KMS-11 (cell line): ENCODE results near the gene SIRPA.

Experiments
- H2AFZ ChIP-seq: fragments of 200-600 bp; sonication (generic); 2 replicates; pipeline ENCODE4 v1.6.1; 2016; ENCODE audit warnings: antibody characterized with exemption, mixed run types, low read depth
- H3K27ac ChIP-seq: fragments of 200-600 bp; sonication (generic); 2 replicates; pipeline ENCODE4 v1.6.1; 2016; ENCODE audit warnings: mild to moderate bottlenecking, mixed run types
- H3K27me3 ChIP-seq: fragments of 200-600 bp; sonication (generic); 2 replicates; pipeline ENCODE4 v1.6.1; 2017; ENCODE audit warnings: mild to moderate bottlenecking, low read depth, mixed run types, moderate library complexity; ENCODE audit not compliant: insufficient read depth
- H3K36me3 ChIP-seq: fragments of 200-600 bp; sonication (generic); 2 replicates; pipeline ENCODE4 v1.6.1; 2017; ENCODE audit warnings: mild to moderate bottlenecking, mixed run types; ENCODE audit not compliant: insufficient read depth
- H3K4me1 ChIP-seq: fragments of 200-600 bp; sonication (generic); 2 replicates; pipeline ENCODE4 v1.6.1; 2016; ENCODE audit warnings: mild to moderate bottlenecking, low read depth, mixed run types; ENCODE audit not compliant: poor library complexity, severe bottlenecking
- H3K4me2 ChIP-seq: fragments of 200-600 bp; sonication (generic); 2 replicates; pipeline ENCODE4 v1.7.0; 2016; ENCODE audit warnings: mild to moderate bottlenecking, mixed run types
- H3K4me3 ChIP-seq: fragments of 200-600 bp; sonication (generic); IDR thresholded peaks from 2 replicates; pipeline ENCODE4 v1.6.1; 2017; ENCODE audit warnings: low read depth, low read length, mixed read lengths; ENCODE audit not compliant: insufficient read depth
- H3K79me2 ChIP-seq: fragments of 200-600 bp; sonication (generic); 2 replicates; pipeline ENCODE4 v1.6.1; 2016; ENCODE audit warnings: low read depth, mixed run types; ENCODE audit not compliant: insufficient read depth
- H3K9ac ChIP-seq: fragments of 200-600 bp; sonication (generic); 2 replicates; pipeline ENCODE4 v1.6.1; 2016; ENCODE audit warnings: mild to moderate bottlenecking, mixed run types
- H4K20me1 ChIP-seq: fragments of 200-600 bp; sonication (generic); 2 replicates; pipeline ENCODE4 v1.6.1; 2016; ENCODE audit warnings: mild to moderate bottlenecking, mixed run types; ENCODE audit not compliant: insufficient read depth
- CTCF ChIP-seq: fragments of 200-600 bp; sonication (generic); conservative IDR thresholded peaks from 2 replicates; pipeline ENCODE4 v1.6.1; 2017; ENCODE audit warnings: low read depth, mild to moderate bottlenecking, antibody characterized with exemption, low read length, moderate library complexity, mixed read lengths

The SIRPA gene

GRCh38 chr20:1868856-1869255 is 26.4 kb upstream of the SIRPA start:
- Histone ChIP-seq H3K27me3 (no peaks in the 10 kb centered on the region), H3K4me2 (no peak overlapping the region), H3K4me1 (no peaks in the 10 kb centered on the region), H2AFZ (no peak overlapping the region), H4K20me1 (no peaks in the 10 kb centered on the region), H3K9ac (no peak overlapping the region), H3K36me3 (no peaks in the 10 kb centered on the region), H3K79me2 (no peaks in the 10 kb centered on the region), H3K27ac (no peak overlapping the region), H3K4me3 (no peak overlapping the region)
- no peak for TF ChIP-seq CTCF

- no peaks in the 10 kb centered on the region for H3K27me3 ChIP-seq
- no peak overlapping the region for H3K9ac ChIP-seq
- H3K4me1 ChIP-seq, result no peaks in the 10 kb centered on the region
- H3K27ac ChIP-seq, result no peak overlapping the region
- TF ChIP-seq CTCF, result no peak
- no peaks in the 10 kb centered on the region for H3K36me3 ChIP-seq
- H3K4me2 ChIP-seq, result no peak overlapping the region
- H2AFZ ChIP-seq, result no peak overlapping the region
- H3K4me3 ChIP-seq, result no peak overlapping the region
- H4K20me1 ChIP-seq, result no peaks in the 10 kb centered on the region
- H3K79me2 ChIP-seq, result no peaks in the 10 kb centered on the region
Measured at GRCh38 chr20:1870323-1870722, 24.9 kb upstream of the SIRPA start.

- Histone ChIP-seq H3K4me1 (no peaks in the 10 kb centered on the region), H3K4me2 (no peak overlapping the region), H3K27me3 (no peaks in the 10 kb centered on the region)
Measured at GRCh38 chr20:1870792-1871550, 24.2 kb upstream of the SIRPA start.

DNA sequence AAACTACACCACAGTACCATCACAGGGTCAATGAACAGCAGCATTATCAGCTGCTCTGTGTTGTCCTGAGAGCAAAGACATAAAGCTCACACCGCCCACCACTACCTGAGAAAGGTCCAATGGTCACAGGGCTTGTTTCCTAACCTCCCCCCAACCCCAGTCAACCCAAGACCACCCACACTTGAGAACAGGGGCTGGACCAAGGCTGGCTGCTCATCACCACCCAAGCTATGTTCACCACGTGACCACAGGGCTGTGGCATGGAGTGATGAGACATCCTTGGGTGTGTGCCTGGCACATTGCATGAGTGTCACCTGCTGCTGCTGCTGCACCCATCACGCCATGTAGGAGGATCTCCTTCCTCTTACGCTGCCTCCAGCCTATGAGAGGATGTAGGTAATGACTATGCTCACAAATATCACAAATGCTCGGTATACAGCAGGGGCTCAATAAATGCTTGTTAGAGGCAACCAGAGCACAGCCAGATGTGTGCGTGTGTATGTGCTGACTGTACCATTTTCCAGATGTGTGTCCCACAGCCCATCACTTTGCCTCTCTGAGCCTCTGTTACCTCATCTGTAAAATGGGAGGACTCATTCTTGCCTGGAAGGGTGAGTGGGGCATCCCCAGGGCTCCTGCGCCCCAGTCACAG is 23.3 kb upstream of the SIRPA start:
- H3K4me2 ChIP-seq, result no peak overlapping the region
- H3K27me3 ChIP-seq, result no peaks in the 10 kb centered on the region
- H3K4me1 ChIP-seq, result no peaks in the 10 kb centered on the region
- H4K20me1 ChIP-seq, result no peaks in the 10 kb centered on the region
- no peak overlapping the region for H3K27ac ChIP-seq
- no peak overlapping the region for H3K4me3 ChIP-seq
- H2AFZ ChIP-seq, result no peak overlapping the region
- H3K36me3 ChIP-seq, result no peaks in the 10 kb centered on the region
- H3K9ac ChIP-seq, result no peak overlapping the region
- TF ChIP-seq CTCF, result no peak
- no peaks in the 10 kb centered on the region for H3K79me2 ChIP-seq

More at GRCh38 chr20:1870792-1871550, 24.2 kb upstream of the SIRPA start:
- no peak overlapping the region for H3K9ac ChIP-seq
- no peaks in the 10 kb centered on the region for H3K79me2 ChIP-seq
- H2AFZ ChIP-seq, result no peak overlapping the region
- H4K20me1 ChIP-seq, result no peaks in the 10 kb centered on the region
- no peak for TF ChIP-seq CTCF
- H3K36me3 ChIP-seq, result no peaks in the 10 kb centered on the region
- H3K27ac ChIP-seq, result no peak overlapping the region
- H3K4me3 ChIP-seq, result no peak overlapping the region
